Smooth muscle cell (in vitro differentiated cells): ENCODE measurements around the gene TBCD. TPM values are rescaled to one million over a fixed set of nuclear protein-coding genes. Genes with fewer than 3 reads are reported as not detected.
"Not testable (repeated sequence)": the region's sequence is repeated elsewhere in the genome, so short reads cannot be mapped to it uniquely, and the experiment has no call there.

Experiments used
- DNase-seq: peaks from one replicate; lab custom pipeline; 2025; ENCODE audit not compliant: unreplicated experiment; lab: John Stamatoyannopoulos, UW
- H2AFZ ChIP-seq: fragments of 200-600 bp; sonication (generic); 2 replicates; pipeline ENCODE4 v1.6.0; 2016; ENCODE audit warnings: antibody characterized with exemption, low read depth, mild to moderate bottlenecking
- H3F3A ChIP-seq: fragments of 200-600 bp; sonication (generic); 2 replicates; pipeline ENCODE4 v1.6.0; 2017; ENCODE audit warnings: antibody characterized with exemption, low read depth
- H3K27ac ChIP-seq: fragments of 200-600 bp; sonication (generic); 2 replicates; pipeline ENCODE4 v1.5.1; 2016; ENCODE audit warnings: low read depth, mild to moderate bottlenecking
- H3K27me3 ChIP-seq: fragments of 200-600 bp; sonication (generic); 2 replicates; pipeline ENCODE4 v1.6.1; 2016; ENCODE audit warnings: low read depth, mild to moderate bottlenecking
- H3K36me3 ChIP-seq: fragments of 200-600 bp; sonication (generic); 2 replicates; pipeline ENCODE4 v1.5.1; 2016; ENCODE audit warnings: low read depth
- H3K4me1 ChIP-seq: fragments of 200-600 bp; sonication (generic); 2 replicates; pipeline ENCODE4 v1.5.1; 2016; ENCODE audit warnings: low read depth
- H3K4me2 ChIP-seq: fragments of 200-600 bp; sonication (generic); 2 replicates; pipeline ENCODE4 v1.6.0; 2016; ENCODE audit warnings: mild to moderate bottlenecking
- H3K4me3 ChIP-seq: fragments of 200-600 bp; sonication (generic); 2 replicates; pipeline ENCODE4 v1.5.1; 2016; ENCODE audit warnings: mild to moderate bottlenecking
- H3K79me2 ChIP-seq: fragments of 200-600 bp; sonication (generic); 2 replicates; pipeline ENCODE4 v1.6.0; 2016; ENCODE audit warnings: low read depth, mild to moderate bottlenecking
- H3K9ac ChIP-seq: fragments of 200-600 bp; sonication (generic); 2 replicates; pipeline ENCODE4 v1.6.0; 2016; ENCODE audit warnings: low read depth
- H3K9me3 ChIP-seq: fragments of 200-600 bp; sonication (generic); replicated peaks from 2 replicates; pipeline ENCODE4 v1.5.1; 2016; ENCODE audit warnings: low read depth
- H4K20me1 ChIP-seq: fragments of 200-600 bp; sonication (generic); 2 replicates; pipeline ENCODE4 v1.6.0; 2016; ENCODE audit warnings: low read depth
- WGBS: methylation state at CpG from one replicate; pipeline ENCODE4 v1.1.7; 2016; ENCODE audit warnings: low lambda C conversion rate; 5-methylcytosine and 5-hydroxymethylcytosine counted together
- polyA plus RNA-seq: library from polyadenylated mRNA; unstranded; fragments of >200 nt; fragmentation: Nextera tagmentation; extraction: Ambion mirVana; gene quantifications from 2 replicates; pipeline ENCODE4 v1.2.1, GENCODE V29; 2016
- total RNA-seq: library from RNA; depleted of rRNA; stranded (reverse); fragments of >200 nt; gene quantifications from 2 replicates; pipeline ENCODE4 v1.2.3, GENCODE V29; 2014
- TF ChIP-seq, protein P1 (sequence below): fragments of 200-600 bp; sonication (generic); IDR thresholded peaks from 2 replicates; pipeline ENCODE4 v1.5.1; 2017; ENCODE audit warnings: borderline replicate concordance, mild to moderate bottlenecking, antibody characterized with exemption; ENCODE audit not compliant: insufficient read depth, poor library complexity, severe bottlenecking

Gene TBCD
- total and polyA plus RNA-seq, 2 experiments from 2014 or later: 29.1 to 38.8 TPM

DNA sequence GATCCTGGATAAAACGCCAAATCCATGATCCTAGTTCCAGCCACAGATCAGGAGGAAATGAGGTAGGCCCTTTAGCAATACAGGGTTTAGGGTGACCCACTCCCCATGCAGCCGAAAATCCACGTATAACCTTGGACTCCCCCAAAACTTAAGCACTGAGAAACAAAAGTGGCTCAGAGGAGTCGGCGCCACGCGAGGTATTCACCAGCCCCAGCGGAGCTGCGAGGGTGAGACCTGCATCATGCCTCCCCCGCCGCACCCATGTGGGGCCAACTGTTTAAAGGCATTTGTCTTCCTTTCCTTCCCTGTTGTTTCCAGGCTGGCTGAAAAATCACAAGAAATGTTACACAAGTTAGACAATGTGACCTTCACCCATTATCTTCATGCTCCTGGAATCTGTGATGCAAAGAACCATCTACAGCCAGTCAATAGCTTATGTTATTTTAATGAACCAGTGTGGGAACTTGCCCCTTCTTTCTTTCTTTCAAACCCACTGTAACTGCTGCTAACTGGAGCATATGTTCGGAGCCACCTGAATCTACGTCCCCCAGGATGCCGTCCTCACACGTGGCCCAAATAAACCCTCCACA is 229.4 kb downstream of the TBCD start:
- Histone ChIP-seq H3K4me2 (no peak overlapping the region), H3K9me3 (no peaks in the 10 kb centered on the region), H4K20me1 (no peaks in the 10 kb centered on the region), H2AFZ (no peak overlapping the region), H3F3A (no peaks in the 10 kb centered on the region), H3K27ac (no peak overlapping the region), H3K79me2 (no peaks in the 10 kb centered on the region), H3K36me3 (no peaks in the 10 kb centered on the region), H3K4me3 (no peak overlapping the region), H3K27me3 (no peaks in the 10 kb centered on the region), H3K4me1 (no peaks in the 10 kb centered on the region), H3K9ac (no peak overlapping the region)
- TF ChIP-seq, protein P1, sequence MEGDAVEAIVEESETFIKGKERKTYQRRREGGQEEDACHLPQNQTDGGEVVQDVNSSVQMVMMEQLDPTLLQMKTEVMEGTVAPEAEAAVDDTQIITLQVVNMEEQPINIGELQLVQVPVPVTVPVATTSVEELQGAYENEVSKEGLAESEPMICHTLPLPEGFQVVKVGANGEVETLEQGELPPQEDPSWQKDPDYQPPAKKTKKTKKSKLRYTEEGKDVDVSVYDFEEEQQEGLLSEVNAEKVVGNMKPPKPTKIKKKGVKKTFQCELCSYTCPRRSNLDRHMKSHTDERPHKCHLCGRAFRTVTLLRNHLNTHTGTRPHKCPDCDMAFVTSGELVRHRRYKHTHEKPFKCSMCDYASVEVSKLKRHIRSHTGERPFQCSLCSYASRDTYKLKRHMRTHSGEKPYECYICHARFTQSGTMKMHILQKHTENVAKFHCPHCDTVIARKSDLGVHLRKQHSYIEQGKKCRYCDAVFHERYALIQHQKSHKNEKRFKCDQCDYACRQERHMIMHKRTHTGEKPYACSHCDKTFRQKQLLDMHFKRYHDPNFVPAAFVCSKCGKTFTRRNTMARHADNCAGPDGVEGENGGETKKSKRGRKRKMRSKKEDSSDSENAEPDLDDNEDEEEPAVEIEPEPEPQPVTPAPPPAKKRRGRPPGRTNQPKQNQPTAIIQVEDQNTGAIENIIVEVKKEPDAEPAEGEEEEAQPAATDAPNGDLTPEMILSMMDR: no peak
- 91% methylated on average over 15 of the region's 15 CpGs for WGBS
- DNase-seq: no peak

DNA sequence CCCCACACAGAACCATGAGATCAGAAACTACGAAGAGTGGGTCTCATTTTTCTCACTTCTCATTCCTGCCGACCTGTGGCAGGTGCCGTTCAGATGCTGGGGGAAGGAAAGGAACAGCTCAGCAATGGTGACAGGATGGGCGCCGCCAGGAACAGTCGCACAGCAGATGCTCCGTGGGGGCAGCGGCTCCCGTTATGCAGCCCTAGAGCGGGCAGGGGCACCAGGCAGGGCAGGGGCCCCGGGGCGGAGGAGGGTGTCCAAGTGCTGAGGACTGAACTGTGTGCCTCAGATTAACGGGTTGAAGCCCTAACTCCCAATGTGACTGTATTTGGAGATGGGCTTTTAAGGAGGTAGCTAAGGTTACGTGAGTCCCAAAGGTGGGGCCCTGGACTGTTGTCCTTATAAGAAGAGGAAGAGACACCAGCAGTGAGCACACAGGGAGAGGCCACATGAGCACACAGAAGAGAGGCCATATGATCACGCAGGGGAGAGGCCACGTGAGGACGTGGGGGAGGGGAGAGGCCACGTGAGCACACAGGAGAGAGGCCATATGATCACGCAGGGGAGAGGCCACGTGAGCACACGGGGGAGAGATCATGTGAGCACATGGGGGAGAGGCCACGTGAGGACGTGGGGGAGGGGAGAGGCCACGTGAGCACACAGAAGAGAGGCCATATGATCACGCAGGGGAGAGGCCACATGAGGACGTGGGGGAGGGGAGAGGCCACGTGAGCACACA is 231.8 kb downstream of the TBCD start:
- no peaks in the 10 kb centered on the region for H4K20me1 ChIP-seq
- no peaks in the 10 kb centered on the region for H3F3A ChIP-seq
- no peak overlapping the region for H3K4me2 ChIP-seq
- TF ChIP-seq, protein P1: no peak
- H3K27me3 ChIP-seq: no peaks in the 10 kb centered on the region
- no peak overlapping the region for H3K4me3 ChIP-seq
- no peaks in the 10 kb centered on the region for H3K36me3 ChIP-seq
- H3K27ac ChIP-seq: no peak overlapping the region
- no peaks in the 10 kb centered on the region for H3K4me1 ChIP-seq
- no peaks in the 10 kb centered on the region for H3K9me3 ChIP-seq
- DNase-seq: no peak
- WGBS: 98% methylated on average over 21 of the region's 27 CpGs
- no peak overlapping the region for H2AFZ ChIP-seq
- no peaks in the 10 kb centered on the region for H3K79me2 ChIP-seq
- H3K9ac ChIP-seq: no peak overlapping the region

GRCh38 chr17:82984249-82984617 is 232.4 kb downstream of the TBCD start:
- WGBS: 93% methylated on average over 8 of the region's 12 CpGs
- H3K36me3 ChIP-seq, H3K4me1 ChIP-seq, H2AFZ ChIP-seq, H3F3A ChIP-seq, H3K9ac ChIP-seq, DNase-seq, H4K20me1 ChIP-seq, H3K9me3 ChIP-seq, H3K4me3 ChIP-seq, H3K79me2 ChIP-seq, H3K4me2 ChIP-seq, H3K27ac ChIP-seq, H3K27me3 ChIP-seq: not testable (repeated sequence)

GRCh38 chr17:82984751-82985427 is 233.0 kb downstream of the TBCD start:
- no peaks in the 10 kb centered on the region for H3K9me3 ChIP-seq
- H3K4me2 ChIP-seq: no peak overlapping the region
- H3K36me3 ChIP-seq: no peaks in the 10 kb centered on the region
- H3K4me1 ChIP-seq: no peaks in the 10 kb centered on the region
- WGBS: 91% methylated on average over 15 of the region's 15 CpGs
- H3K4me3 ChIP-seq: no peak overlapping the region
- H3K27me3 ChIP-seq: no peaks in the 10 kb centered on the region
- no peak overlapping the region for H3K27ac ChIP-seq
- H3K79me2 ChIP-seq: no peaks in the 10 kb centered on the region
- no peaks in the 10 kb centered on the region for H3F3A ChIP-seq
- H3K9ac ChIP-seq: no peak overlapping the region
- TF ChIP-seq, protein P1: no peak
- DNase-seq: no peak
- H2AFZ ChIP-seq: no peak overlapping the region
- H4K20me1 ChIP-seq: no peaks in the 10 kb centered on the region
